GM12878 (cell line): ENCODE results near the gene TTC1. TPM values are rescaled to one million over a fixed set of nuclear protein-coding genes. Genes with fewer than 3 reads are reported as not detected.

Experiments
- ATAC-seq: fragments of 200-7000 bp; cut with Tn5 transposase; 3 replicates; pipeline ENCODE4 v1.9.1; 2020; ENCODE audit warnings: mild to moderate bottlenecking, moderate library complexity
- BruUV-seq: library from RNA; stranded (reverse); fragments of 400-500 nt; replicated peaks from 2 replicates; lab custom pipeline; 2021; lab: Mats Ljungman, UMichigan
- CTCF ChIA-PET: fragments of 300-600 bp; sonication (Branson Sonifier 250); formaldehyde crosslinking; extraction: SDS; loops from one replicate; lab custom pipeline; 2021; ENCODE audit warnings: inconsistent platforms; lab: Yijun Ruan, JAX
- POLR2A ChIA-PET: fragments of 350-600 bp; formaldehyde crosslinking; extraction: SDS; loops from one replicate; lab custom pipeline; 2021; ENCODE audit warnings: inconsistent platforms; lab: Charles Lee
- RAD21 ChIA-PET: fragments of 300-600 bp; sonication (Branson Sonifier 250); formaldehyde crosslinking; loops from one replicate; lab custom pipeline; 2023; ENCODE audit warnings: antibody characterized with exemption; ENCODE audit not compliant: unreplicated experiment; lab: Charles Lee
- SMC1A ChIA-PET: fragments of 300-600 bp; sonication (Branson Sonifier 250); formaldehyde crosslinking; loops from one replicate; lab custom pipeline; 2023; ENCODE audit not compliant: unreplicated experiment, uncharacterized antibody; lab: Charles Lee
- DNase-seq: peaks from one replicate; pipeline ENCODE4 v3.0.0-alpha.2; 2011; ENCODE audit warnings: low read depth, low spot score
- FAIRE-seq: peaks from 3 replicates; lab custom pipeline; 2011; peaks lifted over from hg19 to GRCh38; lab: Jason Lieb, UNC
- H2AFZ ChIP-seq: 2 replicates; pipeline ENCODE4 v1.6.0; 2011; ENCODE audit warnings: low read depth, low read length, control low read depth; ENCODE audit not compliant: control insufficient read depth
- H3K27ac ChIP-seq: 2 replicates; pipeline ENCODE4 v1.5.1; 2011; ENCODE audit warnings: control low read depth; ENCODE audit not compliant: control insufficient read depth, insufficient read depth
- H3K27me3 ChIP-seq, 2 experiments: replicated peaks in 1 of 2; 2 replicates each; pipeline versions ENCODE4 v1.6.0 to v1.6.1; 2011; ENCODE audit warnings: low read length in 1 of 2; ENCODE audit not compliant: control insufficient read depth in 2 of 2, insufficient read depth in 2 of 2
- H3K36me3 ChIP-seq, 2 experiments: 2 replicates each; pipeline ENCODE4 v1.5.1; 2011; ENCODE audit warnings: low read length in 1 of 2; ENCODE audit not compliant: control insufficient read depth in 2 of 2, insufficient read depth in 2 of 2
- H3K4me1 ChIP-seq: 2 replicates; pipeline ENCODE4 v1.6.1; 2011; ENCODE audit warnings: mild to moderate bottlenecking, low read length, moderate library complexity, mixed read lengths; ENCODE audit not compliant: control insufficient read depth, insufficient read depth
- H3K4me2 ChIP-seq: 2 replicates; pipeline ENCODE4 v1.6.0; 2011; ENCODE audit warnings: control low read depth; ENCODE audit not compliant: control insufficient read depth, insufficient read depth
- H3K4me3 ChIP-seq: fragments of 200-600 bp; sonication (generic); 2 replicates; pipeline ENCODE4 v1.5.1; 2016
- H3K79me2 ChIP-seq: 2 replicates; pipeline ENCODE4 v1.6.0; 2011; ENCODE audit warnings: low read length; ENCODE audit not compliant: control insufficient read depth, insufficient read depth
- H3K9ac ChIP-seq: 2 replicates; pipeline ENCODE4 v1.8.0; 2011; ENCODE audit warnings: low read length, control low read depth, mixed read lengths; ENCODE audit not compliant: control insufficient read depth, insufficient read depth
- H3K9me3 ChIP-seq: replicated peaks from 3 replicates; pipeline ENCODE4 v1.5.1; 2011; ENCODE audit warnings: mild to moderate bottlenecking, low read length; ENCODE audit not compliant: control insufficient read depth, insufficient read depth
- H4K20me1 ChIP-seq: 2 replicates; pipeline ENCODE4 v1.6.0; 2011; ENCODE audit not compliant: control insufficient read depth, insufficient read depth
- EED ChIP-seq: sonication (generic); IDR thresholded peaks from 2 replicates; pipeline ENCODE4 v1.6.1; 2016; ENCODE audit warnings: antibody characterized with exemption, low read depth
- ELK1 ChIP-seq: IDR thresholded peaks from 2 replicates; pipeline ENCODE4 v1.6.1; 2012; ENCODE audit warnings: low read depth, low read length, improper control_type of control experiment
- EP300 ChIP-seq, 2 experiments: fragments of 150-350 bp in 1 of 2; IDR thresholded peaks; 2 replicates each; pipeline ENCODE4 v1.6.1; 2011 to 2012; ENCODE audit warnings: low read depth in 2 of 2, low read length in 2 of 2, borderline replicate concordance in 1 of 2, improper control_type of control experiment in 1 of 2, inconsistent platforms in 1 of 2; ENCODE audit not compliant: control insufficient read depth in 1 of 2
- HDAC6 ChIP-seq: fragments of 200-600 bp; sonication (generic); IDR thresholded peaks from one replicate; pipeline ENCODE4 v1.8.0; 2017; ENCODE audit warnings: antibody characterized with exemption; ENCODE audit not compliant: unreplicated experiment
- RCOR1 ChIP-seq: conservative IDR thresholded peaks from 2 replicates; pipeline ENCODE4 v1.6.1; 2012; ENCODE audit warnings: low read depth, low read length, improper control_type of control experiment
- RFX5 ChIP-seq: IDR thresholded peaks from 2 replicates; pipeline ENCODE4 v1.6.1; 2011; ENCODE audit warnings: low read depth, low read length, improper control_type of control experiment
- SP1 ChIP-seq: IDR thresholded peaks from one replicate; pipeline ENCODE4 v1.6.1; 2011; ENCODE audit warnings: low read depth, low read length
- SREBF1 ChIP-seq: IDR thresholded peaks from 2 replicates; pipeline ENCODE4 v1.6.1; 2012; ENCODE audit warnings: mild to moderate bottlenecking, low read length
- USF1 ChIP-seq: IDR thresholded peaks from 2 replicates; pipeline ENCODE4 v1.6.1; 2011; ENCODE audit warnings: borderline replicate concordance, low read depth, mild to moderate bottlenecking, moderate library complexity, mixed read lengths, low read length; ENCODE audit not compliant: insufficient read depth; ENCODE audit errors: extremely low read length
- WGBS: methylation state at CpG from one replicate; pipeline ENCODE4 v1.1.6; 2016; ENCODE audit warnings: low lambda C conversion rate; ENCODE audit not compliant: insufficient replicate concordance, insufficient coverage; ENCODE audit errors: missing lambda C conversion rate; 5-methylcytosine and 5-hydroxymethylcytosine counted together
- in situ Hi-C: fragments of 300-500 bp; cut with MboI; formaldehyde crosslinking; loops from 9 replicates; pipeline ENCODE4 v1.14.3; 2018; ENCODE audit warnings: mixed read lengths
- intact Hi-C: fragments of 100-400 bp; cut with micrococcal nuclease; formaldehyde crosslinking; loops from one replicate; pipeline ENCODE4 v1.14.2; 2022; ENCODE audit not compliant: unreplicated experiment
- polyA plus RNA-seq, 11 experiments: library from polyadenylated mRNA; depleted of rRNA in 4 of 11; unstranded in 6 of 11; stranded (reverse) in 5 of 11; fragments of >200 nt; fragmentation: Nextera tagmentation in 4 of 11; fragmentation: Illumina TruSeq in 1 of 11; extraction: Ambion mirVana in 4 of 11; extraction: Trizol in 1 of 11; gene quantifications; 1 replicate in 1 of 11; 2 replicates in 10 of 11; pipeline versions ENCODE4 v1.2.1 to v1.2.3, GENCODE V29; 2011 to 2016; ENCODE audit warnings: inconsistent platforms in 2 of 11, missing spikeins in 2 of 11, low read depth in 1 of 11
- total RNA-seq, 4 experiments: library from RNA; depleted of rRNA in 3 of 4; stranded (reverse); fragments of >200 nt in 3 of 4; fragmentation: Illumina TruSeq in 1 of 4; extraction: Trizol in 1 of 4; gene quantifications; 2 replicates each; pipeline versions ENCODE4 v1.2.1 to v1.2.3, GENCODE V29; 2013 to 2021

Gene TTC1
- total and polyA plus RNA-seq, 10 of the 15 experiments (the other 5 are each of a cell fraction or from before 2014, with no cell fraction given) = 46.6 to 160 (median 92.3) TPM

DNA sequence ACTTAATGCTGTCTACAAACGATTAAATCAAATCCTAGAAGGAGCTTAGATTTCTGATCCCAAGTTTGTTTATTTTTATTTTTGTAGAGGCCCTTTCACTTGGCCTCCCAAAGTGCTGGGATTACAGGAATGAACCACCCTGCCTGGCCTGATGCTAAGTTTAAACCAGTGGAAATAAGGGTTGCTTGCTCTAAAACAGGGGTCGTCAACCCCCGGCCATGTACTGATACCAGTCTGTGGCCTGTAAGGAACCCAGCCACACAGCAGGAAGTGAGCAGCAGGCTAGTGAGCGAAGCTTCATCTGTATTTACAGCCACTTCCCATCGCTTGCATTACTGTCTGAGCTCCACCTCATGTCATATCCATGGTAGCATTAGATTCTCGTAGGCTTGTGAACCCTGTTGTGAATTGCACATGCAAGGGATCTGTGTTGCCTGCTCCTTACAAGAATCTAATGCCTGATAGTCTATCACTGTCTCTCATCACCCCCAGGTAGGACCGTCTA, 11.4 kb downstream of the TTC1 start:
- Histone ChIP-seq H3K4me3 (no peak overlapping the region), H3K27ac (no peak overlapping the region), H3K79me2 (0 out of 2 replicates have a peak, but pooled peaks cover 1% of the 10 kb centered on the region), H3K36me3 (peaks cover 0 to 7% of the 10 kb centered on the region in 2 experiments; a peak in 1 of 4 replicates), H3K9ac (no peak overlapping the region), H3K27me3 (no peaks in the 10 kb centered on the region), H3K9me3 (no peaks in the 10 kb centered on the region), H4K20me1 (no peaks in the 10 kb centered on the region), H3K4me1 (no peaks in the 10 kb centered on the region), H3K4me2 (no peak overlapping the region), H2AFZ (no peak overlapping the region)
- DNase-seq = no peak
- FAIRE-seq = no peak
- intact Hi-C loops (loop anchor here (5.0 kb wide), 1 partner anchor 177 kb away; no protein-coding TSS in a partner anchor), in situ Hi-C loops (loop anchor here (5.0 kb wide), 1 partner anchor 327 kb away; no protein-coding TSS in a partner anchor)
- ATAC-seq = no peak
- WGBS = 97% methylated on average over 7 of the region's 7 CpGs
- TF ChIP-seq EP300 (IDR thresholded peaks at IDR 0.05; ENCODE audit: borderline replicate concordance in 1 of 2, control insufficient read depth in 1 of 2, low read depth in 2 of 2, low read length in 2 of 2) (no peak), SP1 (no peak)
- ChIA-PET POLR2A (interaction anchor here (0.6 to 1.2 kb wide), 2 partner anchors 253 to 399 kb away, joined by 3 to 5 read pairs; partner anchors contain the start of gene SLU7), SMC1A (interaction anchor here (3.3 to 9.4 kb wide), 2 partner anchors 322 to 370 kb away, joined by 28 to 149 read pairs; no protein-coding TSS in a partner anchor), RAD21 (interaction anchor here (0.8 to 8.2 kb wide), 2 partner anchors 324 to 371 kb away, joined by 3 to 81 read pairs; no protein-coding TSS in a partner anchor), CTCF (interaction anchor here (1.1 to 8.8 kb wide), 6 partner anchors 10 to 373 kb away, joined by 3 to 162 read pairs (median 44); partner anchors contain the start of gene TTC1)
- no TSS peak for BruUV-seq

DNA sequence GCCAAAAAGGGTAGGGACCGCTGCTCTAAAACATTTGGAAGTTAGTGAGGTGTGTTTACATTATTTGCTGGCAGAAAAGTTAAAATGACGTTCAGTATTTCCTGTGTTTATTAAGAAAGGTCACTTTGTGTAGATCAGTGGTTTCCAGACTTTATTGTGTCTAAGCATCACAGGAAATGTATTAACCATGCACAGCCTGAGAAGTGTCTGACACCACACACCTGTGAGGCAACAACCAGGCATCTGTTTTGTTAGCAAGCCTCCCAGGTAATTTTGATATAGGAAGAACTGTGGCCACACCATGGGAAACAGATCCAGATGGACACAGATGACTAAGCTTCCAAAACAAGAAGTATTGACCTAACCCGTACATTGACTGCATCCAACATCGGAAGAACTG, 12.0 kb downstream of the TTC1 start:
- ChIA-PET CTCF (interaction anchor here (0.8 to 8.8 kb wide), 21 partner anchors 9 to 733 kb away, joined by 3 to 162 read pairs (median 7); partner anchors contain the start of genes SLU7 and TTC1), SMC1A (interaction anchor here (0.6 to 9.4 kb wide), 15 partner anchors 8 to 577 kb away, joined by 3 to 149 read pairs (median 7); partner anchors contain the start of gene TTC1), RAD21 (interaction anchor here (0.8 to 8.2 kb wide), 8 partner anchors 12 to 371 kb away, joined by 3 to 81 read pairs (median 4); partner anchors contain the start of gene TTC1), POLR2A (interaction anchor here (1.7 to 2.0 kb wide), 2 partner anchors 34 to 398 kb away, joined by 4 to 10 read pairs; partner anchors contain the start of gene SLU7)
- in situ Hi-C loops (loop anchor here (5.0 kb wide), 1 partner anchor 326 kb away; no protein-coding TSS in a partner anchor), intact Hi-C loops (loop anchor here (5.0 kb wide), 1 partner anchor 176 kb away; no protein-coding TSS in a partner anchor)
- H3K36me3 ChIP-seq = peaks cover 0 to 5% of the 10 kb centered on the region in 2 experiments; a peak in 1 of 4 replicates
- no peak overlapping the region for H3K9ac ChIP-seq
- H3K4me1 ChIP-seq = no peaks in the 10 kb centered on the region
- no peak for DNase-seq
- no peaks in the 10 kb centered on the region for H4K20me1 ChIP-seq
- no TSS peak for BruUV-seq
- H3K4me2 ChIP-seq = no peak overlapping the region
- H3K9me3 ChIP-seq = no peaks in the 10 kb centered on the region
- ATAC-seq = no peak
- H3K27me3 ChIP-seq = no peaks in the 10 kb centered on the region
- no peak overlapping the region for H2AFZ ChIP-seq
- no peak for FAIRE-seq
- WGBS = 49% methylated on average over 4 of the region's 4 CpGs
- no peak overlapping the region for H3K27ac ChIP-seq
- 0 out of 2 replicates have a peak, but pooled peaks cover 1% of the 10 kb centered on the region for H3K79me2 ChIP-seq
- no peak overlapping the region for H3K4me3 ChIP-seq
- no peak for TF ChIP-seq RCOR1
- no peak for TF ChIP-seq HDAC6
- no peak for TF ChIP-seq RFX5
- no peak for TF ChIP-seq EED
- TF ChIP-seq SREBF1 = no peak
- TF ChIP-seq USF1 = no peak
- TF ChIP-seq ELK1 = no peak
